PC-3 (cell line): ENCODE measurements around the gene ASB2.

Experiments
- EZH2 ChIP-seq: fragments of 300-600 bp; sonication (generic); IDR thresholded peaks from one replicate; pipeline ENCODE4 v1.6.1; 2017; ENCODE audit warnings: antibody characterized with exemption, mild to moderate bottlenecking, low read length; ENCODE audit not compliant: unreplicated experiment
- EZH2phosphoT487 ChIP-seq: fragments of 300-600 bp; sonication (generic); IDR thresholded peaks from 2 replicates; pipeline ENCODE4 v1.6.1; 2018; ENCODE audit warnings: mild to moderate bottlenecking, antibody characterized with exemption, low read length, borderline replicate concordance
- TF ChIP-seq, protein P1 (sequence below): fragments of 300-600 bp; sonication (generic); conservative IDR thresholded peaks from 2 replicates; pipeline ENCODE4 v1.5.1; 2017; ENCODE audit warnings: antibody characterized with exemption, low read depth, mild to moderate bottlenecking, low read length

DNA sequence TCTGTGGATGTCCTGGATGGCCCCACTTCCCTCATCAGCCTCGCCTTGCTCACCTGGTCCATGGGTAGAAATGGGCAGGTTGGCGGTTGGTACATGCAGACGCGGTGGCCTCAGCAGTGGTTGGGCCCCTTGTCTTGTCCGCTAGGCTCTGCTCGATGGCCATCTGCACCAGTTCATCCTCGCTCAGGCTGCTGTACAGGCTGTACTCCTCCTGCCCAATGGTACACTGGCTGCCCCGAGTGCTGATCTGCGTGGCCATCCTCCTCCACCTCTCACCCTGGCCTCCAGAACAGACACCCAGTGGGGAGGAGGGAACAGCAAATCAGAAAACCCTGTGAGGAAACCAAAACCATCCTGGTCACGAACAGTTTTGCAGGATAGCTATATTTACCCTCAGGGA lies 12.1 kb downstream of the ASB2 start:
- TF ChIP-seq, protein P1, sequence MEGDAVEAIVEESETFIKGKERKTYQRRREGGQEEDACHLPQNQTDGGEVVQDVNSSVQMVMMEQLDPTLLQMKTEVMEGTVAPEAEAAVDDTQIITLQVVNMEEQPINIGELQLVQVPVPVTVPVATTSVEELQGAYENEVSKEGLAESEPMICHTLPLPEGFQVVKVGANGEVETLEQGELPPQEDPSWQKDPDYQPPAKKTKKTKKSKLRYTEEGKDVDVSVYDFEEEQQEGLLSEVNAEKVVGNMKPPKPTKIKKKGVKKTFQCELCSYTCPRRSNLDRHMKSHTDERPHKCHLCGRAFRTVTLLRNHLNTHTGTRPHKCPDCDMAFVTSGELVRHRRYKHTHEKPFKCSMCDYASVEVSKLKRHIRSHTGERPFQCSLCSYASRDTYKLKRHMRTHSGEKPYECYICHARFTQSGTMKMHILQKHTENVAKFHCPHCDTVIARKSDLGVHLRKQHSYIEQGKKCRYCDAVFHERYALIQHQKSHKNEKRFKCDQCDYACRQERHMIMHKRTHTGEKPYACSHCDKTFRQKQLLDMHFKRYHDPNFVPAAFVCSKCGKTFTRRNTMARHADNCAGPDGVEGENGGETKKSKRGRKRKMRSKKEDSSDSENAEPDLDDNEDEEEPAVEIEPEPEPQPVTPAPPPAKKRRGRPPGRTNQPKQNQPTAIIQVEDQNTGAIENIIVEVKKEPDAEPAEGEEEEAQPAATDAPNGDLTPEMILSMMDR, result no peak
- TF ChIP-seq EZH2 (no peak), EZH2phosphoT487 (no peak)
